GM21576 (cell line): ENCODE measurements around the gene ATAD2B.

Experiments used
- ATAC-seq: cut with Tn5 transposase; IDR thresholded peaks from one replicate; pipeline ENCODE4 v1.9.1; 2021; ENCODE audit warnings: mild to moderate bottlenecking, moderate library complexity; ENCODE audit not compliant: unreplicated experiment

The ATAD2B gene

GRCh38 chr2:23706613-23707078 is 220.3 kb downstream of the ATAD2B start:
- no peak for ATAC-seq

GRCh38 chr2:23705771-23706612 is 220.9 kb downstream of the ATAD2B start:
- no peak for ATAC-seq

- ATAC-seq: no peak
Observed at GRCh38 chr2:23703583-23704385, 223.1 kb downstream of the ATAD2B start.

- no peak for ATAC-seq
Observed at GRCh38 chr2:23703037-23703582, 223.8 kb downstream of the ATAD2B start.

- no peak for ATAC-seq
Observed at GRCh38 chr2:23700627-23701026, 226.3 kb downstream of the ATAD2B start.

- ATAC-seq: no peak
Observed at GRCh38 chr2:23699580-23699925, 227.4 kb downstream of the ATAD2B start.

- no peak for ATAC-seq
Observed at GRCh38 chr2:23698721-23699579, 228.0 kb downstream of the ATAD2B start.
